GM13977 (cell line): Measurements from ENCODE around the gene GRWD1.

Source experiments
- DNase-seq: peaks from one replicate; pipeline ENCODE4 v3.0.0; 2012; ENCODE audit warnings: low spot score
- in situ Hi-C: fragments of 300-500 bp; cut with MboI; formaldehyde crosslinking; loops from one replicate; pipeline ENCODE4 v1.12.0; 2022; ENCODE audit warnings: low sequenced_read_pairs, low pct_unique_long_range_greater_than_20kb, mixed read lengths, inconsistent platforms; ENCODE audit not compliant: unreplicated experiment
- TF ChIP-seq, protein P1 (sequence below): IDR thresholded peaks from 2 replicates; pipeline ENCODE4 v1.5.1; 2012; ENCODE audit warnings: mild to moderate bottlenecking, control low read depth; ENCODE audit not compliant: insufficient read depth; ENCODE audit errors: extremely low read depth, missing control alignments

The GRWD1 gene

DNA sequence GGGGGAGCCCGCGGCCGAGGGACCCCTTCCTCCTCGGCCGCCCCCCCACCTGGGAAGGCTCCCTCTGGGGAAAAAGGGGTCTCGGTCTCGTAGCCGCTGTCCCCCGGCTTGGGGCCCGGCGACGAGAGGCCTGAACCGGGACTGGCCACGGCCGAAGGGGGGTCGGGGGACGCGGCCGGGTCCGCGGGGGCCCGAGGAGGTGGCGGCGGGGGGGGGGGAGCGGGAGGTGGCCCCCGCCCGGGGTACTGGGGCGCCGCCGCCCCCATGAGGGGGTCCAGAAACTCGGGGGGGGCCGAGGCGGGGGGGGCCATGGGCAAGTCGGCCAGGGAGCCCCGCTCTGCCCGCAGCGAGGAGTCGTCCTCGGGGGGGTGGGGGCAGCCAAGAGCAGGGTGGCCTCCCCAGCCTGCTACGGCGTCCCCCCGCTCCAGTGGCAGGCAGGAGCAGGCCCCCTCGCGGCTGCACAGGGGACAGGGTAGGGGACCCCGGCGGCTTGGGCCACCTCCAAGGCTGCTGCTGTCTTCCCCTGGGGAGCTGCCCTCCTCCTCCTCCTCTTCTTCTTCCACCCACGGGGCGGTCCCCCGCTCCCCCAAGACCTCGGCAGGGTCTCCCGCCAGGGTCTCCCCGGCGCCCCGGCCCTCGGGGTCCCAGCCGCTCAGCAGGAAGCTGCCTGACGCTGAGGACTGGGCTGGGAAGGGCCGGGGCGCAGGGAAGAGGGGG lies 53.0 kb downstream of the GRWD1 start:
- TF ChIP-seq, protein P1, sequence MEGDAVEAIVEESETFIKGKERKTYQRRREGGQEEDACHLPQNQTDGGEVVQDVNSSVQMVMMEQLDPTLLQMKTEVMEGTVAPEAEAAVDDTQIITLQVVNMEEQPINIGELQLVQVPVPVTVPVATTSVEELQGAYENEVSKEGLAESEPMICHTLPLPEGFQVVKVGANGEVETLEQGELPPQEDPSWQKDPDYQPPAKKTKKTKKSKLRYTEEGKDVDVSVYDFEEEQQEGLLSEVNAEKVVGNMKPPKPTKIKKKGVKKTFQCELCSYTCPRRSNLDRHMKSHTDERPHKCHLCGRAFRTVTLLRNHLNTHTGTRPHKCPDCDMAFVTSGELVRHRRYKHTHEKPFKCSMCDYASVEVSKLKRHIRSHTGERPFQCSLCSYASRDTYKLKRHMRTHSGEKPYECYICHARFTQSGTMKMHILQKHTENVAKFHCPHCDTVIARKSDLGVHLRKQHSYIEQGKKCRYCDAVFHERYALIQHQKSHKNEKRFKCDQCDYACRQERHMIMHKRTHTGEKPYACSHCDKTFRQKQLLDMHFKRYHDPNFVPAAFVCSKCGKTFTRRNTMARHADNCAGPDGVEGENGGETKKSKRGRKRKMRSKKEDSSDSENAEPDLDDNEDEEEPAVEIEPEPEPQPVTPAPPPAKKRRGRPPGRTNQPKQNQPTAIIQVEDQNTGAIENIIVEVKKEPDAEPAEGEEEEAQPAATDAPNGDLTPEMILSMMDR = peak; percentile 11

DNA sequence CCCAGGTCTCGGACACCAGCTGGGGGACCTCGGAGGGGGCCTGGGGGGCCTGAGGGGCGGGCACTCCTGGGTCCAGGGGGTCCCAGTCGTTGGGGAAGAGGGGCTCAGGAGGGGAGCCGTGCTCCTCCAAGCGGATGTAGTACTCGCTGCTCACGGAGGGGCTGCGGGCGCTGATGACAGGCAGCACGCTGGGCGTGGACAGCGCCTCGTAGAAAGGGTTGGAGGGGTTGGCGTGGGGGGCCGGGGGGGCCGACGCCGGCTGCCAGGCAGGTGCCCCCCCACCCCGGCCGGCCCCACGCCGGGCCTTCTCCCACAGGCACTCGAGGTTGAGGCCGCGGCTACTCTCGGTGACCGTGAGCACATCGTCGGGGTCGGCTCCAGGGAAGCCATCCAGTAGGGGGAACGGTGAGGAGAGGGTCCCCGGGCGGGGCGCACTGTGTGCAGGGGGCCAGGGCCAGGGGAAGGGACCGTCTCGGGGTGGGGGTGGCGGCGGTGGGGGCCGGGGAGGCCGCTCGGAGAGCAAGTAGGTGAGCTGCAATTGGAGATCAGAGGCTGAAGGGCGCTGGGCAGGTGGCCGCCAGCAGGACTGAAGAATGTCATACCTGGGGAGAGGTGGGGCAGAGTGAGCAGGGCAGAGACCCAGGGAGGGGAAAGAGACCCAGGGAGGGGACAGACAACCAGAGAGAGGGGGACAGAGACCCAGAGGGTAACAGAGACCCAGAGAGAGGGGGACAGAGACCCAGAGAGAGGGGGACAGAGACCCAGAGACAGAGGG lies 53.7 kb downstream of the GRWD1 start:
- DNase-seq = no peak
- in situ Hi-C loops = no loop called here
- TF ChIP-seq, protein P1 = no peak

More for the DNA sequence above, 53.0 kb downstream of the GRWD1 start:
- in situ Hi-C loops = no loop called here
- no peak for DNase-seq

DNA sequence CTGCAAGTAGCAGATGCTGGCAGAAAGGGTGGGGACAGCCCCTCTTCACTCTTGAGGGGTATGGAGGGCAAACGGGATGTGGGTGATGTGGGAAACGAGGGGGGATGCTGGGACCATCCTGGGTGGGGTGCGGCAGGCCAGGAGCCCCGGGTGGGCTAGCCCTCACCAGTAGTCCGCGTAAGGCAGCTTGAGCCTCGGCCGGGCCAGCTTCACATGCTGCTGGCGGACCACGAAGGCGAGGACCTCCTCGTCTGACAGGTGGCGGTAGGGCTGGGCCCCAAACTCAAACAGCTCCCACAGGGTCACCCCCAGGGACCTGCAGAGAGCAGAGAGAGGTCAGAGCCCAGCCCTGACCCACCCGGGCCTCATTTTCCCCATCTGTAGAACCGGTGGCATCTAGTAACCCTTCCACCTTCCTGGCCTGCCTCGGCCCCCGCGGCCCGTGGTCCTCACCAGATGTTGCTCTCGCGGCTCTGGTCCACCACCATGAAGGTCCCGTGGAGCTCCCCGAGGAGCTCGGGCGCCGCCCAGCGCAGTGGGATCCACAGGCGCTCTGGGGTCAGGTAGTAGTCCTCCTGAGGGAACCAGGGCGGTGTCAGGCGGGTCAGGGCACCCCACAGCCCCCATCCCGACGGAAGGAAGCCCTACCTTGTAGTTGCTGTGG lies 55.2 kb downstream of the GRWD1 start:
- TF ChIP-seq, protein P1 = no peak
- in situ Hi-C loops = no loop called here
- no peak for DNase-seq

DNA sequence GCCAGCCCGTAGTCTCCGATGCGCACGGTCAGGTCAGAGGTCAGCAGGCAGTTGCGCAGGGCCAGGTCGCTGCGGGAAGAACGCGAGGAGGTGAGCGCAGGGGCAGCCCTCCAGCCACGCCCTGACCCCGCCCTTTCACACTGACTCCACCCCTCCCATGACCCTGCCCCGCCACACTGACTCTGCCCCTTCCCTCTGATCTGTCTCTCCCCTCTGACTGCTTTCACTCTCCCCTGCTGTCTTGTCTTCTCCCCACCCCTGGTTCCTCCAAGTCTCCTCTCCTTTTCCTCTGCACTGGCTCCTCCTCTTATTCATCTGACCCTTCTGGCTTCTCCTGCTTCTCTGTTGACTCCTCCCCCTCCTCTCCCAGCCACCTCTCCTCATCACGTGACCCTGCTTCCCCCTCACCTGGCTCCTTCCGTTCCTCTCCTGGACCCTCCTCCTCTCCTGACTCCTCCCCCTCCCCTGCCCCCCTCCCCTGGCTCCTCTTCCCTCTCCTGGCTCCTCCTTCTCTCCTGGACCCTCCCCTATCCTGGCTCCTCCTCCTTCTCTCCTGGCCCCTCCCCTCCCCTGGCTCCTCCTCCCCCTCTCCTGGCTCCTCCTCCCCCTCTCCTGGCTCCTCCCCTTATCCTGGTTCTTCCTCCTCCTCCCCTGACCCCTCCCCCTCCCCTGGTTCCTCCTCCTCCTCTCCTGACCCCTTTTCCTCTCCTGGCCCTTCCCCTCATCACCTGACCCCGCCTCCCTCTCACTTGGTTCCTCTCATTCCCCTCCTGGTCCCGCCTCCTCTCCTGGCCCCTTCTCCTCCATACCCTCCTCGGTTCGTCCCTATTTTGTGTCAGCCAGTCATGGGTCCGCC lies 55.9 kb downstream of the GRWD1 start:
- peak; percentile 81 for DNase-seq
- in situ Hi-C loops = no loop called here
- TF ChIP-seq, protein P1 = no peak

DNA sequence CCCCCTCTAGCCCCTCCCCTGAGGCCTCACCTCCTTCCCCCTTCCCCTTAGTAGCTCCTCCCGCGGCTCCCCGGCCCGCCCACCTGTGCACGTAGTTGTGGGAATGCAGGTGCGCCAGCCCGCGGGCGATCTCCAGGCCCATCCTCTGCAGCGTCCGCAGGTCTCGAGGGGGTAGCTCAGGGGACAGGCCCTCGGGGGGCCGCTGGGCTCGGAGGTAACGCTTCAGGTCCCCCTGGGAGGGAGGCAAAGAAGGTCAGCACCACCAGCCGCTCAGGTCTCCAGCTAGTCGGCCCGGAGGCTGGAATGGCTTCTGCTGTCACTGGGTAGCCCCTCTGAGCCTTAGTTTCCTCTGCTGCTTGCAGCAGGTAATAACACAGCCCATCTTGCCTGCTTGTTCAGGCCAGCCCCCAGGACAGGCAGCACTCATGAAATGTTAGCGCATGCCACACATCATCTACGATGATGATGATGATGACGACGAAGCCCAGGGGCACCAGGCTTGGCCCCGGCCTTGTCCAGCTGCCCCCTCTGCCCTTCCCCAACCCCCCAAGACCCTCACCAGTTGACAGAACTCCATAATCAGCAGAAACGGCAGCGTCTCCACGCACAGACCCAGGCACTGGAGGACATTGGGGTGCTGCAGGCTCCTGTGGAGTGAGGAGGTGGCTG lies 56.7 kb downstream of the GRWD1 start:
- TF ChIP-seq, protein P1 = no peak
- in situ Hi-C loops = no loop called here
- peak; percentile 16 for DNase-seq
